ENCODE measurements around the gene GGACT.

GGACT gene

DNA sequence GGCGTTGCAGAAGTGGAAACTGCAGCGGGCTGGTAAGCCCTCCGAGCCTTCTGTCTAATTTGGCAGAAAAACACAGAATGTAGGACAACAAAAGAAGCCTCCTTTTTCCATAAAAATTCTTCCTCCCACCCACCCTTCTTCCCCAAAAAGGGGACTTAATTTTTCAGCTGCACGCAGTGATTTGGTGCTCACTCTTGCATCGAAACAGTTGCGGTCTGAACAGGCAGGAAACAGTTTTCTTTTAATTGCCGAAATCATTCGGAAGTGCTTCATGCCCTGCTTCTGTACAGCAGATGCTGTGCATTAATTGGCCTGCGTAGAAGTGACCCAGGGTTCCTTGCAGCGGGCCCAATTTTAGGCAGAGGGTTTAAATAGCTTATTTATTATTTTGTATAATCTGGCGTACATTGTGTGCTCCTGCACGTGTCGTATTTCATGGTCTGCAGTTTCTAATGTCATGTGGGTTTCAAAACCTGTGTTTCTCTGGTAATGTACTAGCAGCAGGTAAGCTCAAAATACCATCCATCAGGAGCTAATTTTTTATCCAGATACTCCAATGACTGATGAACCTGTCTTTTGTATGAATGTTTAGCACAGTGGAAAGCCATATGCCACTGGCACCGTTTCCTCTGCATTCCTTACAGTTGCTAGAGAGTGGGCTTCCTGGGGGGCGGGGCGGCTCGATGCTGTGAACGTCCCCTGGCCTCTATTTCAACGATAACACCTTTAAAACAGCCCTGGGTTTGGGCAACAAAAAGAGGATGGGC, 66.6 kb downstream of the GGACT start:
- H3K27ac ChIP-seq = no peak overlapping the region
- H3K4me2 ChIP-seq (ENCODE audit: low read length) = no peak overlapping the region
- H3K9ac ChIP-seq = no peak overlapping the region
- H3K9me3 ChIP-seq (ENCODE audit: control insufficient read depth, low read length) = no peaks in the 10 kb centered on the region
- no peaks in the 10 kb centered on the region for H3K36me3 ChIP-seq (ENCODE audit: control insufficient read depth, insufficient read depth, low read length)
- no peaks in the 10 kb centered on the region for H3K79me2 ChIP-seq
- H2AFZ ChIP-seq = no peak overlapping the region
- no peak overlapping the region for H3K4me3 ChIP-seq (ENCODE audit: low read depth, low read length)
- no peaks in the 10 kb centered on the region for H3K4me1 ChIP-seq
- no peaks in the 10 kb centered on the region for H3K27me3 ChIP-seq (ENCODE audit: control insufficient read depth, insufficient read depth, low read length)
- no peak for TF ChIP-seq CTCF (IDR thresholded peaks at IDR 0.05)

DNA sequence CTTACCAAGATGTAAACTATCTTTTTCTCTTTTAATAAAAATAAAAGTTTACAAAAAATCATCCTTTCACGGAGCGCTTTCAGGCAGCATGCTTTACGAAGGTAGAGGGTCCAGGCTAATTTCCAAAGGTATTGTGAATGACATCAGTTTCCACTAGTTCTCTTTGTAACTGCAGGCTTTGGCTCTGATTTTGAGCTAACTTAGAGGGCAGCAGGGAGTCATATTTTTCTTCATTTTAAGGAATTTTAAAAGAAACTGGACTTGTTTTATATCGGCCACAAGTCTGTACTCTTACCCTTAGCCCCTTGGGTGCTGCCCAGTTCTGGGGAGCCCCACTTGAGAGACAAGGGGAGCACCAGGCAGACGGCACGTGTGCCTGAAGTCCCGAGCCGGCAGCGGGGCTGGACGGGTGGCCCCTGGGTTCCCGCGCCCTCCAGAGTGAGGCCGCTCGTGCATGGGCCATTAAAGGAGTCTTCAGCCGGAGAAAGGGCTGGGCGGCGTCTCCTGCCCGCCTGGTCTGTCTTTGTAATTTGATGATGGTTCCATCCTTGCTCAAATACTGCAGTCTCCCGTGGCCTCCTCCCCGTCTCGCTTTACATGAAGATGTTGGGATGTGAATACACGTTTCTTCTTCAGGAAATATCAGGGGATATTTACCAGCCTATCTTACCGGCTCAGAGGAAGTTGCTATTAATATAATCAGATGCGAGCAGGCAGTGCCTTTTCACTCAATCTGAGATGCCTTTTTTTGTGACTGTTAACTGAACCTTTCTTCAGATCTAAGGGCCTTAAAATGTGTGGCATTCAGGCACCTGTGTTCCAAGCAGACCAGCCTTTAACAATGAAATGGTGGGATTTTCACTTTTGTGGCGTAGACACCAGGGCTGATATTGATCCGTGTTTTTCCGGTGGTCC, 67.4 kb downstream of the GGACT start:
- no peak overlapping the region for H3K9ac ChIP-seq
- TF ChIP-seq CTCF (IDR thresholded peaks at IDR 0.05) = no peak
- H3K79me2 ChIP-seq = no peaks in the 10 kb centered on the region
- no peak overlapping the region for H3K27ac ChIP-seq
- no peaks in the 10 kb centered on the region for H3K9me3 ChIP-seq (ENCODE audit: control insufficient read depth, low read length)
- H3K4me3 ChIP-seq (ENCODE audit: low read depth, low read length) = no peak overlapping the region
- no peak overlapping the region for H2AFZ ChIP-seq
- H3K27me3 ChIP-seq (ENCODE audit: control insufficient read depth, insufficient read depth, low read length) = no peaks in the 10 kb centered on the region
- H3K4me2 ChIP-seq (ENCODE audit: low read length) = no peak overlapping the region
- H3K4me1 ChIP-seq = no peaks in the 10 kb centered on the region
- H3K36me3 ChIP-seq (ENCODE audit: control insufficient read depth, insufficient read depth, low read length) = no peaks in the 10 kb centered on the region

GRCh38 chr13:100519626-100520025, 69.0 kb downstream of the GGACT start:
- Histone ChIP-seq H3K36me3 (ENCODE audit: control insufficient read depth, insufficient read depth, low read length) (no peaks in the 10 kb centered on the region), H3K4me3 (ENCODE audit: low read depth, low read length) (no peak overlapping the region), H3K27me3 (ENCODE audit: control insufficient read depth, insufficient read depth, low read length) (no peaks in the 10 kb centered on the region), H3K27ac (no peak overlapping the region), H3K4me2 (ENCODE audit: low read length) (no peak overlapping the region), H3K4me1 (no peaks in the 10 kb centered on the region), H3K9ac (no peak overlapping the region), H3K79me2 (no peaks in the 10 kb centered on the region), H2AFZ (no peak overlapping the region), H3K9me3 (ENCODE audit: control insufficient read depth, low read length) (no peaks in the 10 kb centered on the region)
- no peak for TF ChIP-seq CTCF (IDR thresholded peaks at IDR 0.05)

- no peaks in the 10 kb centered on the region for H3K9me3 ChIP-seq (ENCODE audit: control insufficient read depth, low read length)
- H3K36me3 ChIP-seq (ENCODE audit: control insufficient read depth, insufficient read depth, low read length) = no peaks in the 10 kb centered on the region
- H3K4me2 ChIP-seq (ENCODE audit: low read length) = no peak overlapping the region
- TF ChIP-seq CTCF (IDR thresholded peaks at IDR 0.05) = no peak
- H3K79me2 ChIP-seq = no peaks in the 10 kb centered on the region
- H2AFZ ChIP-seq = no peak overlapping the region
- no peak overlapping the region for H3K27ac ChIP-seq
- no peaks in the 10 kb centered on the region for H3K4me1 ChIP-seq
- H3K9ac ChIP-seq = no peak overlapping the region
- no peaks in the 10 kb centered on the region for H3K27me3 ChIP-seq (ENCODE audit: control insufficient read depth, insufficient read depth, low read length)
- no peak overlapping the region for H3K4me3 ChIP-seq (ENCODE audit: low read depth, low read length)
Observed at GRCh38 chr13:100518394-100519062, 70.1 kb downstream of the GGACT start.
